GOT3 (cell line): Measurements from ENCODE around the gene PTPRG.
"Not testable (repeated sequence)": the region's sequence is repeated elsewhere in the genome, so short reads cannot be mapped to it uniquely, and the experiment has no call there.

Source experiments
- DNase-seq: peaks from one replicate; lab custom pipeline; 2025; ENCODE audit warnings: mixed read lengths; lab: John Stamatoyannopoulos, UW

The PTPRG gene

GRCh38 chr3:62010989-62011388, 449.6 kb downstream of the PTPRG start:
- no peak for DNase-seq

DNA sequence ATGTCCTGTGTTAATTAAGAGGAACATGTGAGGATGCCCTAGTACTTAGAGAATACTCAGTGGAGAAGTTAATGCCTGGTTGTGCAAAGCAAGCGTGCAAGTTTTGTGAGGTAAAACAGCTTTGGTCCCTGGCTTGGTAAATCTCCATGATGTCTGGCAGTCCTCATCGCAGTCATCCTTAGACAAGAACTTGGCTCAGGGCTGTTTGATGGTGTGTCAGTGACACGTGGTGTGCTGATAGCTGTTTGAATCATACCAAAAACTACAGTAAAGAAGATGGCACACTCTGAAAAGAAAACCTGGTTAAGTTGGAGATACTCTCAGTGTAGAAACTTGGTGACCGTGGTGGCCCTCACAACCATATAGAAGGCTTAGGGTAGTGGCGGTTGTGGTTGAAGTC, 450.3 kb downstream of the PTPRG start:
- DNase-seq, result no peak

DNA sequence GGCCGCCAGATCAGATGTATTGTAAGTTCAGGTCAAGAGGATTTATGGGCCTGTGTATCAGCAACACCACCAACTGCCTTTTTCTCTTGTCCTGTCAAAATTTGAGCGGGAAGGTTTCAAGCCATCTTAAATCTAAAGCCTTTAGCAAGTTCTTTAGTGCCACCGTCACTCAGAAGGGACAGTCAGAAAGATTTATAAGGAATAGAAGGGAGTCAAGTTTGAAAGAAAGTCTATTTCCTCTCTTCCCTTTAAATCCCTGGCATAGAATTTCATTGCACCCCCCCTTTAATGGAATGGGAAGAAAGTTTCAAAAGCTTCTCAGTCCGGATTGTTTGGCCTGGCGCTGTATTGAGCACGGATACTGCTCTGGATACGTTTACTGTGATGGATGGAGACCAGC, 452.6 kb downstream of the PTPRG start:
- DNase-seq, result no peak

GRCh38 chr3:62015111-62015510, 453.7 kb downstream of the PTPRG start:
- DNase-seq, result no peak

- DNase-seq, result no peak
Observed at GRCh38 chr3:62019906-62020305, 458.5 kb downstream of the PTPRG start.

GRCh38 chr3:62020706-62021105, 459.3 kb downstream of the PTPRG start:
- DNase-seq, result no peak

DNA sequence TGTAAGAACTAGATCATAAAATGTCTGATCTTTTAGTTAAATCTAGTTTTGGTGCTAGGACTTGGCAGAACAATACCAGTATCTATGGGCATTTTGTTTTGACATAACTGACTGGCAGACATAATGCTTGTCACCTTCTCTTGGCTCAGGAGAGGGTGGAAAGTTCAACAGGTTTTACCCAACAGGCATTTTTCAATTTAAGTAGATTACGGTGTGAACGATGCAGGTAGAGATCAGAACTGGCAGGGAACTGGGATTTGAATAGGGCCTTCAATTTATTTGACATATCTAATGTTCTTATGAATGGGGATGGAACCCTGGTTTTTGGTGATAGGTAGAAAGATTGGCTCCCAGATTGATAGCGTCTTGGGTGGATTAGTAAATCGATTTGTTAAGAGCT, 460.9 kb downstream of the PTPRG start:
- no peak for DNase-seq

- DNase-seq, result no peak
Observed at GRCh38 chr3:62024882-62025281, 463.5 kb downstream of the PTPRG start.

- DNase-seq, result no peak
Observed at GRCh38 chr3:62025913-62026312, 464.5 kb downstream of the PTPRG start.

DNA sequence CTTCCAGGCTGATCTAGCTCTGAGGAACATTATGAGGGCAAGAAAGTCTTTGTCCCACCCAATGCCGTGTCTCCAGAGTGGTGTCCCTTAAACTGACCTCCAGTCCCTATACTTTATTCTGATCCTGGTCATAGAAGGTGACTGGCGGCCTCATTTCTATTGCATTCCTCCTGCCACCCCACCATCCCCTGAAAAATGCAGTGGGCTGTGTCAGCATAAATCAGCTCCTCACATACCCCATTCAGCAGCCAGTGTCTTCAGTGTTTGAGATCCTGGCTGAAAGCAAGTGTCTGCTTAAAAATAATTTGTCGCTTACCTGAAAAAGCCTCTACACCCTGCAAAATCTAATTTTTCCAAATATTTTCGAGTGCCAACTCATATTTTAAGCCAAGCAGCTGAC, 465.9 kb downstream of the PTPRG start:
- no peak for DNase-seq

DNA sequence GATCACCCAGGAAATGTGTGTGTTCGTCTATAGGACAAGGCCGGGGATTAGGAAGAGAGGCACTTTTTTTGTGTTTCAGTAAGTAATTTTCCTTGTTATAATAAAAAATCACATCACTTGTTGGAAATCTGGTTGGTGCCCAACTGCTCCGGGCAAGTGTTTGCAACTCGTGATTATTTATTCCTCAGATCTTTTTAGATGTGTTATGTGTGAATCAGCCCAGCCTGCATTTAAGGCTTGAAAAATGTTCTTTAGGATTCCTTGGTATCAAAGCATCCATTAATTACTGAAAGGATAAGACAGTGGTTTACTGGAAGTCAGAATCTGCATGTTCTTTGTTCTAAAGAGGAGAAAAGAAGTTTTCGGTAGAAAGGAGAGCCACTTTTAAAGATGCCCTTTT, 466.4 kb downstream of the PTPRG start:
- no peak for DNase-seq

DNA sequence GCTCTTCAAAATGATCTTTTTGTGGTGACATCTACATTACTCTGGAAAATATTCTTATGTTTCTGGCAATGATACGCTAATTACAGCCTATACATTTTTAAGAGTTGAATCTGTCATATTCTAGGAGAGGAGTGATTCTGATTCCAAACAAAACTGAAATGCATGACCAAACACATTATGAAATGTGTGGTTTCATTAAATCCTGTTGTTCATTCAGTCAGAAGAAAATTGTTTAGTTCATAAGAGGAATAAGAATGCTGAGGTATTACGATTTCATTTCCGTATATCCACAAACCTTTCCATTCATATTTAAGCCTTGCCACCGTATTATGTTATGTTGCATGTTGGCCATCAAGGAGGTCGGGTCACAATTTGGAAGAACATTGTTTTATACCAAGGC, 466.9 kb downstream of the PTPRG start:
- DNase-seq, result no peak

GRCh38 chr3:62032738-62033137, 471.4 kb downstream of the PTPRG start:
- no peak for DNase-seq

- no peak for DNase-seq
Observed at GRCh38 chr3:62035402-62036057, 474.2 kb downstream of the PTPRG start.

DNA sequence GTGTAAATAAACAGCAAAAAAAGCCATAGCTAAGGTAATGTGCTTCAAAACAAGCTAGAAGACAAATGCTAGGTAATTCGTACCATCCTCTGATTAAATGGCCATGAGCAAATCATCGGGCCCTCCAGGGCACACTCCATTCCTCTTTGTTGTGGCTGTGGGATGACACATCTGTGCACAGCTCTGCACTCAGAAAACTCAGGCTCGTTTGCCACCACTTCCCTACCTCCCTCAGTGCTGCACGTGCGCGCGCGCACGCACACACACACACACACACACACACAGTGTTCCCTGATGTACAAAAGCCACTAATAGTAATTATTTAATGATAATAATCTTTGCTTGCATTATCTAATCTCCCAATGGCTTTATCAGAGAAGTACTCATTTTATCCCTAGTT, 475.4 kb downstream of the PTPRG start:
- no peak for DNase-seq

GRCh38 chr3:62038798-62039197, 477.4 kb downstream of the PTPRG start:
- DNase-seq, result not testable (repeated sequence)

DNA sequence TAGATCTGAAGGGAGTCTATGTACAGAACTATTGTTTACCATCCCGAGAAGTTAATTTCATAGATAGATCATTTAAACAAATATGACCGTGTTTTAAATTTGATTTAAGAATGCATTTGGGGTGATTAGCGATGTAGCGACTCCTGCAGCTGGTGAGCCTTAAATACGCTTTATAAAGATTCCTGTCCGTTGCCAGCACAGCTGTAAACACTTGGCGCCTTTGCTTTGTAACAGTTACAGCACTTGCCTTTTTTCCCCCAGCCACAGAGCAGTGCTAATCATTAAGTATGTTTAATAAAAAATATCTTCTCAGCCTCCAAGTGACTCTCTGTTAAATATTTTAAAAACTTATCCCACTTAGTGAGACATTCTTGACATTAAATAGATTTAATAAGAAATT, 478.2 kb downstream of the PTPRG start:
- no peak for DNase-seq

GRCh38 chr3:62041681-62042080, 480.3 kb downstream of the PTPRG start:
- no peak for DNase-seq

DNA sequence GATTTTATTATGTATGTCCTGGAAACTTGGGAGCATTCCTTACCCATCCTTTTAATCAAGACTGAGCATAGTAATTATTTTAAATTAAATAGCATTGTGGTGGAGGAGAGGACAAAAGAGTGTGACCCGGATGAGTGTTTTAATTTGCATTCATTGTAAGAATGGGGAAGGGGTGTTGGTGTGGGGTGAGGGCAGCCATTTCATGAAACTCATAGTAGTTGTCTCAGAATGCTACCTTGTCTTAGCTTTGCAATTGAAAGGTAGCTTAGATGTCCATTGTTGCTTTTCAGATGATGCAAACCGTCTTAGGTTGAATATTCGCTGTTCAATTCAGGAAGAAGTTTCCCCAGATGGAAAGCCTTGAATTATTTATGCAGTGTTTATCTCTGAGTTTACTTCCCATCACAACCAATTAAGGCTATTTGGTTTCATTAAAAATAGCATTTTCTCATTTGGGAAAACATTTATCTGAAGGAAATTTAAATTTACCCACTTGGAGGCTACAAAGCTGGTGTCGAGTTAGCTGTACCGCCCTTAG, 483.6 kb downstream of the PTPRG start:
- DNase-seq, result no peak

GRCh38 chr3:62046326-62046725, 485.0 kb downstream of the PTPRG start:
- no peak for DNase-seq

- DNase-seq, result no peak
Observed at GRCh38 chr3:62048577-62048976, 487.2 kb downstream of the PTPRG start.

- DNase-seq, result no peak
Observed at GRCh38 chr3:62049033-62049432, 487.7 kb downstream of the PTPRG start.

DNA sequence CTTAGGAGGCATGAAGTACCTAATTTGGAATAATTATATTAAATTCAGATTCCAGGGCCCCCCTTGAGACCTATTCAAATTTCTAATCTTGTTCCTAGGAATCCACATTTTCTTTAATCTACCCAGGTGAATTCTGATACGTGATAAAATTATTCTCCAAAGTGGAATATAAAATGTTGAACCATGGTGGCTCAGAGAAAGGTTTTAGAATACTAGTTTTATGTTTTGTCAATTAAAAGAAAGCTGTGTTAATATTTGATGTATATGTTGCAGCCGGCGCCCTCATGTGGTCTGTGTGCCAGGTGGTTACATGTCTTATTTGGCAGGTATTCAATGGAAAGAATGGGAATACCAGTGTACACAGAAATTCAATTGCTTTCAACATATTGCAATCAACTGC, 490.1 kb downstream of the PTPRG start:
- no peak for DNase-seq

- DNase-seq, result no peak
Observed at GRCh38 chr3:62052331-62052730, 491.0 kb downstream of the PTPRG start.
